Left colon (tissue), 2 donors: Measurements from ENCODE around the gene ACSF3. TPM values are rescaled to one million over a fixed set of nuclear protein-coding genes. Genes with fewer than 3 reads are reported as not detected.
A peak's percentile ranks its signal among the peaks of the same experiment; 100 is the strongest.
"Not testable (repeated sequence)": the region's sequence is repeated elsewhere in the genome, so short reads cannot be mapped to it uniquely, and the experiment has no call there.

Source experiments
- ATAC-seq: fragments of 200-7000 bp; cut with Tn5 transposase; one replicate; pipeline ENCODE4 v1.9.1; 2020; ENCODE audit warnings: mild to moderate bottlenecking, moderate library complexity
- DNase-seq, 2 donors: peaks; one replicate each; pipeline ENCODE4 v3.0.0-alpha.2; 2020
- intact Hi-C, 2 donors: fragments of 100-400 bp; cut with DNase I in 1 of 2; cut with micrococcal nuclease in 1 of 2; formaldehyde crosslinking; loops; one replicate each; pipeline versions ENCODE4 v1.11.2 to v1.14.0; 2022; cut with DNase I, micrococcal nuclease
- total RNA-seq, 2 donors: library from RNA; stranded (reverse); fragmentation: NEBNext Ultra II Directional; extraction: Animal tissue kit (Norgen Biotek cat#: 25700); gene quantifications; one replicate each; pipeline ENCODE4 v1.2.1, GENCODE V29; 2021
- donor health status: DM: no; HTN: no; CAD: no.
- donor health status: DM: yes; HTN: yes; CAD: no.

The ACSF3 gene
- total RNA-seq, 2 donors from 2014 or later: 55.6 to 62.9 TPM

DNA sequence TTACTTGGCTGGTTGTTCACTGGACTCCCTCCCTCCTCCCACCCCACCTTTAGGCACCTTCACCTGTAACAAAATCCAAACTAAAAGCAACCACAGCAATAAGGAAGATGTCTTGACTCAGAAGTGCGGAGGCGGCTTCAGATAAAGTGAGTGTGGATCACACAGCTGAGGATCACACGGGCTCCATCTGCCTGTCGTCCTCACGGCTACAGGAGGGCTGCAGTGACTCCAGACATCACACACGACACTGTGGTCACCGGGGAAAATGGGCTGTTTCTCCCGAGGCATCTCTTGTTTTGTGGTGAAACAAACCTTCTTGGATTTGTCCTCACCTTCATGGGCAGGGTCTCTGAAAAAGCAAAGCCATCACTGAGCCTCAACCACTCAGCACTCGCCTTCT is 7.9 kb upstream of the ACSF3 start:
- DNase-seq: no peak
- intact Hi-C loops: no loop called here
- ATAC-seq: no peak

- no peak for ATAC-seq
- DNase-seq: no peak
- intact Hi-C loops: no loop called here
Observed at GRCh38 chr16:89087922-89088497, 5.6 kb upstream of the ACSF3 start.

- intact Hi-C loops: no loop called here
- no peak for ATAC-seq
- DNase-seq: no peak
Observed at GRCh38 chr16:89089120-89089519, 4.5 kb upstream of the ACSF3 start.

DNA sequence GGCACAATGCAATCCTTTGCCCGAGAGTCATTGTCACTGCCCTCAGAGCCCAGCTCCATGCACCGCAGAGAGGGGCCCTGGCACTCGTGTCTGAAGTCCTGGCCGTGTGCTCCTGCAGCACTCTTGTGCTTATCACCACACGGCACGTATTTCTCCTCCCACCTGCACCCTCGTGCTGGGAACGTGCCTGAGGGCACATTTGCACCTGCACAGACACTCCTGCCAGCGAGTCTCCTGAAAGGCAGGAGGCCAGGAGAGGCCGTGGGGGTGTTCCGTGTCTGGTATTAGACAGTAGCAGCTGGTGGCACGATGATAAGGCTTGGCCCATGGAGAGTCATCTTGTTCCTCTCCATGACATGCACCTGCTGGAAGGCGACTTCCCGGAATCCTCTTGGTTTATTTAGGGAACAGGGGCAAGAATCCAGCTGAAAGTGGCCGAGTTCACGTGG is 3.4 kb upstream of the ACSF3 start:
- no peak for DNase-seq
- intact Hi-C loops: no loop called here

DNA sequence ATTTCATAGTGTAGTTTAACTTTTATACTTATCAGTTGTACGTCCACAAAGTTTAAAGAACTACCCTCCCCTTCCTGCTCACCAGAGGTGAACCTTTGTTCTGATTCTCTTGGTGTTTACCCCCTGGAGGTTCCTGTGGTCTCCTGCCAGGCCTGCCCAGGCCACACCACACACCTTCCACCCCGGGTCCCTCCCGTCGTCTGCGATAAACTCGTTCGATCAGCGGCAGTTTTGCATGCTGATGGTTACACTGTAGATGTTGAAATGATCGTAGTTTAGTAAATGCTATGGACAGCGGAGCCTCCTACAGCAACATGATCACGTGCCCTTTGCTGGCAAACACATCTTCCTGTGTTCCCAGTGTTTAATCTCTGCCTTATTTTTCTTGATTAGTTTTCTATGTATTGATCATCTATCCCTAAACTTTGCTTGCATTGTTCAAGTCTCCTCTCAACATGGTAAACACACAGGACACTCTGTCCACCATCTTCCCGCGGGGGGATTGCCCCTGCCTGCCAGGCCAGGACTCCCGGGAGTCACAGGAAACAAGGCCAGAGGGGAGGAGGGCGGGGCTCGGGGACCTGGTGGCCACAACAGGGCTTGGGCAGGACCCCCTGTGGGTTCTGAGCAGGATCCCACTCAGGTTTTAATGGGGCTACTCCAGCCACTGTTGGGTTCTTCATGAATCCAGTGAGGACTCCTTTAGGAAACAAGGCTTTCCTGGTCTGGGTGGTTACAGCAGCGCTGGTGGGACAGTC is 2.8 kb upstream of the ACSF3 start:
- DNase-seq (no peak), ATAC-seq (no peak)
- intact Hi-C loops: no loop called here

More for the DNA sequence above, 3.4 kb upstream of the ACSF3 start:
- no peak for ATAC-seq

DNA sequence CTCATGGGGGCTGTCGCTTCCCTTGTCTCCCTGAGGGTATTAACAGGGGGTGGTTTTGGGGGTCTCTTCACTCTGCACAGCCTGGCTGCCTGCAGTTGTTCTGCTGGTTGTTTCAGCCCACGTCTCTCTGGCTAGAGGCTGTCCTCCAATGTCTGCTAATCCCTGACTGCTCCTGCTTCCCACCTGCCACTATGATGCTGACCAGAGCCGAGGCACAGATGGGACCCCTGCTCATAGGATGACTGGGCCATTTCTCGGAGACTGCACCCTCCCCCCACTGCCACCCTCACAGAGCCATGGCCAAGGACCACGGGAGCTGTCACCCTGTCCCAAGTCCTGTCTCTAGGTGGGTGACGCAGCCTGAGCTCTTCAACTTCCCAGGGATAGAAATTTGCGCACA is 1.6 kb upstream of the ACSF3 start:
- DNase-seq (no peak), ATAC-seq (no peak)
- intact Hi-C loops: no loop called here

GRCh38 chr16:89093252-89093601 is 425 bp upstream of the ACSF3 start:
- intact Hi-C loops, ATAC-seq, DNase-seq: not testable (repeated sequence)

- DNase-seq: no peak
- peak; percentile 19 for ATAC-seq
- intact Hi-C loops: no loop called here
Observed at GRCh38 chr16:89094252-89094879, 714 bp downstream of the ACSF3 start.

DNA sequence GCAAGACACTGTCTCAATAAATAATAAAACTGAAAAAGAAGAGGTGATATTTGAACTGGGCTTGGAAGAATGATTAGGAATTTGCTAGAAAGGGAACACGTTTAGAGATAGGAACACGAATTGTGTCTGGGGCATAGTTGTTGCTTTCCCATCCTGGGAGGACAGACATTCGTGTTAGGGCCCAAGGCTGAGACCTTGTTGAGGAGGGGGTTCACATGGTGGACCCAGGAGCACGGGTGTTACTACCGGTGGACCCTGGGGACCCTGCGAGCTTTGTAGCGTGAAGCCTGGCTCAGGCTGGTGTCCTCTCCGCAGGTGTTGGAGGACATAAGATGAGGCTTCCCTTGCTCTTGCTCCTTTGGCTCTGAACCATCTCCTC is 1.2 kb downstream of the ACSF3 start:
- intact Hi-C loops: no loop called here
- DNase-seq: no peak
- ATAC-seq: no peak

GRCh38 chr16:89095491-89095951 is 1.9 kb downstream of the ACSF3 start:
- ATAC-seq (no peak), DNase-seq (no peak)
- intact Hi-C loops: no loop called here

DNA sequence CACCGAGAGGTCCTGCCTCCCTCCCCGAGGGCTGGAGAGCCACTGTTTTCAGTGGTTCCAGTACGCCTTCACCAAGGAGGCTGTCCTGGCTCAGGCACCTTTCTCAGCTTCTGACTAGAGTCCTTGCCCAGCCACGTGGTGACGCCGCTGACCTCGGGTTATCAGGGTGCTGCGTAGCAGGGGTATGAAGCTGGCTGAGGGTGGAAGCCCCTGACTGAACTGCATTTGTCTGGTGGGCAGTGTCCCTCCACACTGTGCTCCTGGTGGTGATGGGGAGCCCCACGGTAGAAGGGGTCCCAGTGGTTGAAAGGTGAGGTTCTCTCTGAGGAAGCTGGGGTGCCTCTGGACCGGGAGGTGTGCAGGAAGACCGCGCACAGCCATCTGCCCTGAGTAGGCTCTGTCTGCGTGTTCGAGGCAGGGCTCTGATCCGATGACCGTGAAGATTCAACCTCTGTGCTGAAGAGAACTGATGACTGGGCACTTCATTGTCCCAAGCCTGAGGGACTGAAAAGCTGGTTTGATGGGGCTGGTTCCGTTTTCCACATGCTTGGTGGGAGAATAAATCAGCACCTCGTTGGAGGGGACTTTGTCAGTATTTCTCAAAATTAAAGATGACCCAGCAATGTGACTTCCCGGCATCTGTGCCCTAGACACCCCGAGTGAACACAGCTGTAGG is 2.5 kb downstream of the ACSF3 start:
- ATAC-seq (no peak), DNase-seq (no peak)
- intact Hi-C loops: no loop called here

DNA sequence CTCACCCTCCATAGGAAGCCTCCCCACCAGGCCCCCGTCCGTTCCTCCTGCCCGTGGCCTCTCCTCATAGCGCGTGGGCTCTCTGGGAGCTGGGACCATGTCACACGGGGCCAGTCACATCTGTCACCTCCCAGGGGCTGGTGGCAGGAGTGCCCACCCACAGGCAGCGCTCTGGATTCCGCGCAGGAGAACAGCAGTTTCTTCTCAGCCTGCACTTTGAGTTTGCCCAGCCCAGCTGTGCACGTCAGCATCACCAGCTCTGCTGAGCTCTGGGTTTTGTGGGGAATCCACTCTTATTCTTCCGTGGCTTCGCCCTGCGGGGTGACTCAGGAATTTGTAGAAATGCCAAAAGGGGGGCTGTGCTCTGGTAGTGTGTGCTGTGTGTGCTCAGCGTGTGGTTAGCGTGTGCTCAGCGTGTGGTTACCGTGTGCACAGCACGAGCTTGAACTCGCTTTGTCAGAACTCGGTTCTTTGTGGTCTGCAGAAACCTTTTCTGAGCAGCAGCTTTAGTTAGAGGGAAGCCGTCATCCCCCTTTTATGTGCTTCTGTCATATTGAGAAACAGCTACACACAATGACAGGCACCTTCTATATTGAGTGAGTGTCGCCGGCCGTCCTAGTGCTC is 3.2 kb downstream of the ACSF3 start:
- intact Hi-C loops: no loop called here
- ATAC-seq (no peak), DNase-seq (no peak)

GRCh38 chr16:89097392-89097772 is 3.7 kb downstream of the ACSF3 start:
- intact Hi-C loops: no loop called here
- DNase-seq (no peak), ATAC-seq (no peak)

GRCh38 chr16:89098767-89099430 is 5.2 kb downstream of the ACSF3 start:
- intact Hi-C loops: no loop called here
- DNase-seq (peak in 1 of 2 donors; percentile 45), ATAC-seq (no peak)

GRCh38 chr16:89099905-89100304 is 6.3 kb downstream of the ACSF3 start:
- peak; percentile 56 for ATAC-seq
- intact Hi-C loops: no loop called here
- peak; percentile 69 to 81 for DNase-seq

DNA sequence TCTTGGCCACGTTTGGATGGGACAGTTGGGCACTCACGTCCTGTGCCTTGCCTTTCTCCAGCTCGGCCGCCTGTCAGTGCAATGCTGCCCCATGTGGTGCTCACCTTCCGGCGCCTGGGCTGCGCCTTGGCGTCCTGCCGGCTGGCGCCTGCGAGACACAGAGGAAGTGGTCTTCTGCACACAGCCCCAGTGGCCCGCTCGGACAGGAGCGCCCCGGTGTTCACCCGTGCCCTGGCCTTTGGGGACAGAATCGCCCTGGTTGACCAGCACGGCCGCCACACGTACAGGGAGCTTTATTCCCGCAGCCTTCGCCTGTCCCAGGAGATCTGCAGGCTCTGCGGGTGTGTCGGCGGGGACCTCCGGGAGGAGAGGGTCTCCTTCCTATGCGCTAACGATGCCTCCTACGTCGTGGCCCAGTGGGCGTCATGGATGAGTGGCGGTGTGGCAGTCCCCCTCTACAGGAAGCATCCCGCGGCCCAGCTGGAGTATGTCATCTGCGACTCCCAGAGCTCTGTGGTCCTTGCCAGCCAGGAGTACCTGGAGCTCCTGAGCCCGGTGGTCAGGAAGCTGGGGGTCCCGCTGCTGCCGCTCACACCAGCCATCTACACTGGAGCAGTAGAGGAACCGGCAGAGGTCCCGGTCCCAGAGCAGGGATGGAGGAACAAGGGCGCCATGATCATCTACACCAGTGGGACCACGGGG is 7.1 kb downstream of the ACSF3 start:
- no peak for ATAC-seq
- intact Hi-C loops: no loop called here
- no peak for DNase-seq

GRCh38 chr16:89101303-89102040 is 7.8 kb downstream of the ACSF3 start:
- ATAC-seq (no peak), DNase-seq (no peak)
- intact Hi-C loops: no loop called here

GRCh38 chr16:89102041-89102471 is 8.4 kb downstream of the ACSF3 start:
- intact Hi-C loops: no loop called here
- DNase-seq (peak; percentile 77 to 83), ATAC-seq (peak; percentile 58)
